ENCODE data around the gene TOB2.
A peak's percentile ranks its signal among the peaks of the same experiment; 100 is the strongest.

The TOB2 gene

GRCh38 chr22:41431656-41432055 lies 14.9 kb downstream of the TOB2 start:
- no peak for TF ChIP-seq CTCF (conservative IDR thresholded peaks at IDR 0.05)
- no peak overlapping the region for H3K27ac ChIP-seq

DNA sequence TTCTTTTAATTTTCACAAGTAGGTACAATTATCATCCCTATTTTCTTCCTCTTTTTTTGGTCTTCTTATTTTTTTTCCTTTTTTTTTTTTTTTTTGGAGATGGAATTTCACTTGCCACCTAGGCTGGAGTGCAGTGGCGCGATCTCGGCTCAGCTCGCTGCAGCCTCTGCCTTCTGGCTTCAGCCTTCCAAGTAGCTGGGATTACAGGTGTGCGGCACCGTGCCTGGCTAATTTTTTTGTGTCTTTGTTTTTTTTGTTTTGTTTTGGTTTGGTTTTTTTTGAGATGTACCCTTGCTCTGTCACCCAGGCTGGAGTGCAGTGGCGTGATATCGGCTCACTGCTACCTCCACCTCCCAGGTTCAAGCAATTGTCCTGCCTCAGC lies 16.7 kb downstream of the TOB2 start:
- no peak overlapping the region for H3K27ac ChIP-seq
- no peak for TF ChIP-seq CTCF (conservative IDR thresholded peaks at IDR 0.05)

- no peak for TF ChIP-seq CTCF (conservative IDR thresholded peaks at IDR 0.05)
- H3K27ac ChIP-seq, result no peak overlapping the region
These were observed 17.2 kb downstream of the TOB2 start for GRCh38 chr22:41429232-41429950.

DNA sequence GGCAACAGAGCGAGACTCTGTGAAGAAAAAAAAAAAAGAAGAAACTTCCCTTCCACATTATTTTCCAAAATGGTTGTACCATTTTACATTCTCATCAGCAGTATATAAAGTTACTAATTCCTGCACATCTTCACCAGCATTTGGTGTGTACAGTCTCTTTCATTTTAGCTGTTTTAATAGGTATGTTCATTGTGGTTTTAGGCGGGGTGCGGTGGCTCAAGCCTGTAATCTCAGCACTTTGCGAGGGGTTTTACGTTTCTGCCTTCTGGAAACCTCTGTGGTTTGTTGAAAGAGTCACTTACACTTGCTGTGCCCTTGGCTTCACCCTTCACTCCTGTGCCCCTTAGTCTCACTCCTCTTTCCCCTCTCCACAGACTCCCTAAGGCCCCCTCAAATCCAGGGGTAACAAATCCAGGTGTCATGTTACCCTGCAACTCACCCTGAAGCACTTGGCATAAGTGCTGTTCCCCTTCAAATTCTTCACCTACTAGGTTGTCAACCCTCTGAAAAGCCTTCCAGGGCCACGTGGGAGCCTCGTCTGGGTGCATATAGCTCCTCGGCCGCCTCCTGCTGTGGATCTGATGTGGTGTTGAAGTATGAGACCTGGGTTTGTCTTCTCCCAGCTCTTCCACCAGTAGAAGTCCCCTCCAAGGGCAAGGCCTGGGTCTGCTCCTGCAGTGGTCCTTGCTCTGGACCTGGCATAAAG lies 20.8 kb downstream of the TOB2 start:
- H3K27ac ChIP-seq, result no peak overlapping the region
- TF ChIP-seq CTCF (conservative IDR thresholded peaks at IDR 0.05), result no peak

- no peak for TF ChIP-seq CTCF (conservative IDR thresholded peaks at IDR 0.05)
- peak overlapping the region; percentile 94 for H3K27ac ChIP-seq
These were observed 27.9 kb downstream of the TOB2 start for GRCh38 chr22:41418717-41419116.

DNA sequence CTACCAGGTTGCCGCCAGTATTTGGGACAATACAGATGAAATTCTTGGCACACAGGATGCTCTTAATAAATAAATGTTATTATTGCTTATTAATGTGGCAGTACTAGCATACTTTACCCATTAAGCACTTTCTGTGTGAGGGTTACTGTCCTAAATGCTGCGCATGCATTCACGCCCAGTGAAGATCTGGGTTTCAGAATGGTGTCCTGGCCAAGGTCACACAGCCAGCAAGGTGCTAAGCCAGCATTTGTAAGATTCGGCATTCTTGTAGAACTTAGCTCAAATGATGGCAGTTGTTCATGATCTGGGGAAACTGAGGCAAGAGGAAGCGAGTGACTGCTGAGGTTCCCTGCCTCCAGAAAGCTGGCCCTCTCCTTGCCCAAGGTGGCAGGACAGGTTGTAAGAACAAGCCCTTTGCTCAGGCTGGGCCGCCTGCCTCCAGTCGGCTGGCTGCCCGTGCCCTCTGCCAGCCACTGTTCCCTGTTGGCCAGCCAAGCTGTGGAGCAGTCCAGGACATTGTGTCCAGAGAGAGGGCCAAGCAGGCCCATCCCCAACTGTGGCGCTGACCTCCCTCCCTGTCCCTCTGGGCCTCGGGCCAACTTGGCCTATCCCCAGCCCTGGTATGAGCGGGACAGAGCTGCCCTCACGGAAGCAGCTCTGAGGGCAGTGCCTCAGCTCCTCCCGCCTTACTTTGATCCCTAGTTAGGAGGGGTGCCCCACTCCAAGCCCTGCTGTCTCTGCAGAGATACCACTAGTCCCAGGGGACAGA lies 28.8 kb downstream of the TOB2 start:
- TF ChIP-seq CTCF (conservative IDR thresholded peaks at IDR 0.05), result no peak
- H3K27ac ChIP-seq, result peak overlapping the region; percentile 94

DNA sequence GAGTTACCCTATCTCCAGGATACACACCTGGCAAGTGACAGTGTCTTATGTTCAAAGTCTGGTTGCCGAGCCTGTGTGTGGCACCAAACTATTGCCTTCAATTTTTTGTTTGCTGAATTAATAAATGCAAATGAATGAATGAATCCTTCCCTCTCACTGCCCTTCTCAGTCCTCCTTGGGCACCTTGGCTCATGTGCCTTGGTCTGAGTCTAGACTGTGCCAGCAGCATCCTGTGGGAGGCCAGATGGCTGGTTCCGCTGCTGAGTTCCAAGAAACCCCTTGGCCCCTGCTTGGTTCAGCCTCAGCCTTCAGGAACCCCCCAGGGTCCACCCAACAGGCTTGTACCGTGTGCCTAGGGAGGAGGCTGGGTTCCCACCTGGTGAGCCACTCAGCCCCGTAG lies 31.0 kb downstream of the TOB2 start:
- TF ChIP-seq CTCF (conservative IDR thresholded peaks at IDR 0.05), result no peak
- peak overlapping the region; percentile 94 for H3K27ac ChIP-seq
